OCI-LY7 (cell line): ENCODE data around the gene KRTCAP2. TPM values are rescaled to one million over a fixed set of nuclear protein-coding genes. Genes with fewer than 3 reads are reported as not detected.

Experiments
- BruUV-seq: library from RNA; stranded (reverse); fragments of 400-500 nt; replicated peaks from 2 replicates; lab custom pipeline; 2021; lab: Mats Ljungman, UMichigan
- CTCF ChIA-PET: fragments of 300-600 bp; sonication (Branson Sonifier 250); formaldehyde crosslinking; loops from one replicate; lab custom pipeline; 2022; ENCODE audit warnings: antibody characterized with exemption; ENCODE audit not compliant: unreplicated experiment; lab: Charles Lee
- POLR2A ChIA-PET: fragments of 300-600 bp; sonication (Branson Sonifier 250); formaldehyde crosslinking; loops from one replicate; lab custom pipeline; 2022; ENCODE audit warnings: antibody characterized with exemption; lab: Charles Lee
- DNase-seq: peaks from one replicate; pipeline ENCODE4 v3.0.0-alpha.2; 2015; ENCODE audit warnings: low spot score
- H2AFZ ChIP-seq: fragments of 200-600 bp; sonication (generic), shearing (Covaris generic); 2 replicates; pipeline ENCODE4 v1.6.1; 2014; ENCODE audit warnings: mild to moderate bottlenecking, antibody characterized with exemption, low read length, moderate library complexity
- H3K27ac ChIP-seq: fragments of 200-600 bp; sonication (generic); 2 replicates; pipeline ENCODE4 v1.5.1; 2014; ENCODE audit warnings: mixed run types, low read depth, mild to moderate bottlenecking, moderate library complexity, low read length, inconsistent platforms; ENCODE audit not compliant: poor library complexity, severe bottlenecking
- H3K36me3 ChIP-seq: fragments of 200-600 bp; sonication (generic); 2 replicates; pipeline ENCODE4 v1.6.1; 2014; ENCODE audit warnings: mild to moderate bottlenecking, antibody characterized with exemption, low read length, moderate library complexity, mixed read lengths; ENCODE audit not compliant: insufficient read depth
- H3K4me1 ChIP-seq: fragments of 200-600 bp; sonication (generic); 2 replicates; pipeline ENCODE4 v1.5.1; 2014; ENCODE audit warnings: mild to moderate bottlenecking, low read length; ENCODE audit not compliant: insufficient read depth, poor library complexity, severe bottlenecking
- H3K4me2 ChIP-seq: fragments of 200-600 bp; sonication (generic); 2 replicates; pipeline ENCODE4 v1.6.1; 2014; ENCODE audit warnings: mild to moderate bottlenecking, low read length
- H3K4me3 ChIP-seq: fragments of 200-600 bp; sonication (generic); 2 replicates; pipeline ENCODE4 v1.5.1; 2014; ENCODE audit warnings: mild to moderate bottlenecking, low read depth, low read length; ENCODE audit not compliant: poor library complexity, severe bottlenecking
- H3K79me2 ChIP-seq: fragments of 200-600 bp; sonication (generic); 2 replicates; pipeline ENCODE4 v1.6.1; 2016; ENCODE audit warnings: low read depth, mild to moderate bottlenecking, low read length, moderate library complexity, mixed read lengths; ENCODE audit not compliant: insufficient read depth
- H3K9me2 ChIP-seq: fragments of 200-600 bp; sonication (generic); 2 replicates; pipeline ENCODE4 v1.6.1; 2016; ENCODE audit warnings: mild to moderate bottlenecking, low read length, mixed read lengths; ENCODE audit not compliant: insufficient read depth
- H3K9me3 ChIP-seq: fragments of 200-600 bp; sonication (generic); 2 replicates; pipeline ENCODE4 v1.6.1; 2014; ENCODE audit warnings: mild to moderate bottlenecking, mixed run types, low read length, mixed read lengths
- H4K20me1 ChIP-seq: fragments of 200-600 bp; sonication (generic); 2 replicates; pipeline ENCODE4 v1.6.1; 2014; ENCODE audit warnings: mild to moderate bottlenecking, antibody characterized with exemption, low read length, moderate library complexity, mixed read lengths; ENCODE audit not compliant: insufficient read depth
- CTCF ChIP-seq: fragments of 200-600 bp; sonication (generic); conservative IDR thresholded peaks from 2 replicates; pipeline ENCODE4 v1.5.1; 2014; ENCODE audit warnings: mild to moderate bottlenecking, antibody characterized with exemption, low read length, moderate library complexity, mixed read lengths
- EZH2phosphoT487 ChIP-seq: fragments of 200-600 bp; sonication (generic); IDR thresholded peaks from 2 replicates; pipeline ENCODE4 v1.6.1; 2018; ENCODE audit warnings: low read depth, borderline replicate concordance, mild to moderate bottlenecking, mixed run types, antibody characterized with exemption, low read length, moderate library complexity, mixed read lengths
- intact Hi-C: fragments of 100-400 bp; cut with micrococcal nuclease; formaldehyde crosslinking; loops from one replicate; pipeline ENCODE4 v1.10.0; 2022; ENCODE audit not compliant: unreplicated experiment
- total RNA-seq, 2 experiments: library from RNA; depleted of rRNA in 1 of 2; stranded (reverse); fragments of >200 nt in 1 of 2; shearing (Covaris generic) in 1 of 2; gene quantifications; 2 replicates each; pipeline ENCODE4 v1.2.3, GENCODE V29; 2014 to 2022

The KRTCAP2 gene
- total RNA-seq, 2 experiments from 2014 or later: 128 to 141 TPM

- Histone ChIP-seq H3K9me2 (no peaks in the 10 kb centered on the region), H3K27ac (no peak within 1 kb of the TSS), H3K4me1 (peaks cover 4% of the 10 kb centered on the region), H3K4me3 (no peak within 1 kb of the TSS), H3K79me2 (no peaks in the 10 kb centered on the region), H3K4me2 (no peak within 1 kb of the TSS; the same call in 1 of the 2 replicates), H3K36me3 (no peaks in the 10 kb centered on the region), H3K9me3 (no peaks in the 10 kb centered on the region), H2AFZ (no peak within 1 kb of the TSS), H4K20me1 (no peaks in the 10 kb centered on the region)
- ChIA-PET POLR2A (no interaction called here), CTCF (no interaction called here)
- no TSS peak for BruUV-seq
- TF ChIP-seq EZH2phosphoT487 (no peak), CTCF (no peak)
- intact Hi-C loops: no loop called here
- no peak for DNase-seq
Observed at GRCh38 chr1:155127105-155127966, 45.8 kb downstream of the KRTCAP2 start, which contains the start of gene EFNA1. EFNA1 (plus strand) TSS chr1:155127876; CDS start chr1:155127978, 102 bp downstream.

GRCh38 chr1:155126556-155127104 is 46.5 kb downstream of the KRTCAP2 start:
- Histone ChIP-seq H3K9me3 (no peaks in the 10 kb centered on the region), H3K27ac (no peak overlapping the region), H3K4me3 (no peak overlapping the region), H2AFZ (no peak overlapping the region), H4K20me1 (no peaks in the 10 kb centered on the region), H3K9me2 (no peaks in the 10 kb centered on the region), H3K79me2 (no peaks in the 10 kb centered on the region), H3K36me3 (no peaks in the 10 kb centered on the region), H3K4me2 (no peak overlapping the region), H3K4me1 (peaks cover 4% of the 10 kb centered on the region)
- intact Hi-C loops: no loop called here
- CTCF ChIA-PET: no interaction called here
- no peak for DNase-seq
- POLR2A ChIA-PET: no interaction called here
- no peak for TF ChIP-seq CTCF
- TF ChIP-seq EZH2phosphoT487: no peak
- no TSS peak for BruUV-seq
